Gastroesophageal sphincter (tissue), 2 donors: Measurements from ENCODE around the gene SCGB1D1.

Experiments used
- EP300 ChIP-seq: sonication (generic); formaldehyde crosslinking; IDR thresholded peaks from one replicate; pipeline ENCODE4 v1.6.1; 2017; ENCODE audit warnings: antibody characterized with exemption, mild to moderate bottlenecking
- POLR2A ChIP-seq, 2 donors: fragments of 450-650 bp; IDR thresholded peaks; one replicate each; pipeline ENCODE4 v1.6.1; 2017; ENCODE audit warnings: antibody characterized with exemption in 2 of 2, mild to moderate bottlenecking in 2 of 2, moderate library complexity in 1 of 2
- POLR2AphosphoS5 ChIP-seq: sonication (generic); formaldehyde crosslinking; IDR thresholded peaks from one replicate; pipeline ENCODE4 v1.6.1; 2017; ENCODE audit warnings: antibody characterized with exemption

DNA sequence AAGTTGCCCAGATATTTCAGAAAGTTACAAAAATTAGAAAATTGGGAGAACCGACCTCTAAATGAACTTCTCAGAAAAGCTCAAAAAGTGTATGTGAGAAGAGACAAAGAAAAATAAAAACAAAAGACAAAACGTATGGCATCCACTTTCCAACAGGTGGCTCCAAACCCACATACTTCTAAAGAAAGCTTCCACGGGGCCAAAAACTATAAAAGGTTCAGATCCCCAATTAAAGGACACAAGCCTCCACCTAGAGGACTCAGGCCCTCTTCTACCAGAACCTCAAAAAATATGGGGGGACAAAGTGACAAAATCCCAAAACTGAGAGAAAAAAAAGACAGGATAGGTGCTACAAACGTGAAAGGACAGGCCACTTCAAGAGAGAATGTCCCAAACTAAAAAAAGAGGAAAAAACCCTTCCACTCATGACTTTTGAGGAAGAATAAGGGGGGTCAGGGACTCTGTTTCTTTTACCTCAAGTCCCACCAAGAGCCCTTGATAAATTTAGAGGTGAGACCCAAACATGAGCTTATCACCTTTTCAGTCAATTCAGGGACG, 27.3 kb downstream of the SCGB1D1 start:
- TF ChIP-seq POLR2AphosphoS5, result no peak
- no peak for TF ChIP-seq EP300
- TF ChIP-seq POLR2A (IDR thresholded peaks at IDR 0.05), result no peak
